ENCODE results near the gene NCOA6. TPM values are rescaled to one million over a fixed set of nuclear protein-coding genes. Genes with fewer than 3 reads are reported as not detected.

Gene NCOA6
- total and polyA plus RNA-seq, 2 of the 4 experiments (the other 2 are of a cell fraction), result 3.6 to 13.1 TPM

GRCh38 chr20:34732523-34732922, 92.9 kb downstream of the NCOA6 start:
- no peaks in the 10 kb centered on the region for H3K27me3 ChIP-seq (ENCODE audit: control insufficient read depth, insufficient read depth, low read length)
- ChIA-PET CTCF (no interaction called here), POLR2A (ENCODE audit: unreplicated experiment) (no interaction called here)
- H2AK9ac ChIP-seq (replicated peaks; ENCODE audit: low read depth, low read length, poor library complexity), result no peak overlapping the region
- TF ChIP-seq ELK1 (IDR thresholded peaks at IDR 0.05; ENCODE audit: borderline replicate concordance, low read depth, low read length) (no peak), CEBPB (IDR thresholded peaks at IDR 0.05; ENCODE audit: low read depth, low read length) (no peak), RAD21 (IDR thresholded peaks at IDR 0.05; ENCODE audit: low read length) (no peak)
- dilution Hi-C loops (cut with HindIII; ENCODE audit: low sequenced_read_pairs, unreplicated experiment) (no loop called here), intact Hi-C loops (cut with micrococcal nuclease) (no loop called here), in situ Hi-C loops (cut with MboI; ENCODE audit: low sequenced_read_pairs) (no loop called here)
- H3K23ac ChIP-seq (ENCODE audit: low read depth, low read length), result no peak overlapping the region
- no peak overlapping the region for H4K5ac ChIP-seq (ENCODE audit: low read depth, low read length)
- no peaks in the 10 kb centered on the region for H3K4me1 ChIP-seq (ENCODE audit: control insufficient read depth, insufficient read depth, low read length)
- no TSS peak for BruUV-seq (replicated peaks)
- WGBS, 2 experiments (ENCODE audit: extremely low coverage in 2 of 2, insufficient read length in 1 of 2), result no CpG with 5 or more reads among the region's 1 CpG
- no peak overlapping the region for H3K4ac ChIP-seq (ENCODE audit: low read depth, low read length)
- no peak overlapping the region for H3K18ac ChIP-seq (ENCODE audit: low read depth, low read length)
- H3K4me2 ChIP-seq (ENCODE audit: low read depth, low read length), result no peak overlapping the region
- no peak overlapping the region for H2AK5ac ChIP-seq (ENCODE audit: low read depth, low read length)
- no peak overlapping the region for H3K14ac ChIP-seq (replicated peaks; ENCODE audit: low read depth, low read length)
- no peak overlapping the region for H4K8ac ChIP-seq (ENCODE audit: low read depth in 2 of 2, low read length in 2 of 2)
- no peak overlapping the region for H2BK15ac ChIP-seq (ENCODE audit: low read depth, low read length)
- H3K9ac ChIP-seq (ENCODE audit: low read depth, low read length), result no peak overlapping the region
- H3K4me3 ChIP-seq (ENCODE audit: insufficient read depth, low read depth, low read length), result no peak overlapping the region
- ATAC-seq (ENCODE audit: low read depth), result no peak
- H3K9me3 ChIP-seq (ENCODE audit: control insufficient read depth, insufficient read depth, low read length), result no peaks in the 10 kb centered on the region
- H2BK120ac ChIP-seq (ENCODE audit: low read depth, low read length), result no peak overlapping the region
- H3K36me3 ChIP-seq (ENCODE audit: control insufficient read depth, insufficient read depth, low read length), result peaks cover 27% of the 10 kb centered on the region
- H3K27ac ChIP-seq (ENCODE audit: insufficient read depth, low read length), result no peak overlapping the region
- no peak overlapping the region for H4K91ac ChIP-seq (ENCODE audit: insufficient read depth, low read depth, low read length)
- peaks cover 0 to 4% of the 10 kb centered on the region in 2 experiments; a peak in 1 of 4 replicates for H3K79me1 ChIP-seq (ENCODE audit: low read depth in 1 of 2, low read length in 2 of 2)
- H2AFZ ChIP-seq (replicated peaks; ENCODE audit: low read length, poor library complexity), result no peak overlapping the region
- H3K9me1 ChIP-seq (ENCODE audit: insufficient read depth, low read length), result no peaks in the 10 kb centered on the region; the same call in 1 of the 2 replicates
- H4K20me1 ChIP-seq (ENCODE audit: insufficient read depth, low read length), result no peaks in the 10 kb centered on the region
- no peak overlapping the region for H3K56ac ChIP-seq (ENCODE audit: extremely low read depth, insufficient read depth, low read length)
- H2BK20ac ChIP-seq (ENCODE audit: low read depth, low read length), result no peak overlapping the region
- DNase-seq, result no peak
- no peak overlapping the region for H2BK5ac ChIP-seq (ENCODE audit: low read depth, low read length, poor library complexity, severe bottlenecking)
